Measurements from ENCODE around the gene HIVEP3.

The HIVEP3 gene

GRCh38 chr1:41842326-41842725 lies 76.4 kb downstream of the HIVEP3 start:
- Histone ChIP-seq H3K27me3 (ENCODE audit: control insufficient read depth in 1 of 2, insufficient read depth in 2 of 2, low read length in 2 of 2) (no peaks in the 10 kb centered on the region), H3K27ac (ENCODE audit: low read depth, low read length) (no peak overlapping the region), H3K4me3 (ENCODE audit: low read depth in 1 of 2, low read length in 2 of 2) (no peak overlapping the region), H3K36me3 (ENCODE audit: insufficient read depth, low read length) (no peaks in the 10 kb centered on the region), H3K4me1 (ENCODE audit: insufficient read depth, low read length) (no peaks in the 10 kb centered on the region), H3K9ac (ENCODE audit: low read length) (no peak overlapping the region), H3K9me3 (ENCODE audit: low read length) (no peaks in the 10 kb centered on the region)

GRCh38 chr1:41840592-41841246 lies 78.0 kb downstream of the HIVEP3 start:
- no peak overlapping the region for H3K9ac ChIP-seq (ENCODE audit: low read length)
- H3K27ac ChIP-seq (ENCODE audit: low read depth, low read length): no peak overlapping the region
- no peaks in the 10 kb centered on the region for H3K9me3 ChIP-seq (ENCODE audit: low read length)
- H3K27me3 ChIP-seq (ENCODE audit: control insufficient read depth in 1 of 2, insufficient read depth in 2 of 2, low read length in 2 of 2): no peaks in the 10 kb centered on the region
- H3K4me3 ChIP-seq (ENCODE audit: low read depth in 1 of 2, low read length in 2 of 2): no peak overlapping the region
- H3K36me3 ChIP-seq (ENCODE audit: insufficient read depth, low read length): no peaks in the 10 kb centered on the region
- no peaks in the 10 kb centered on the region for H3K4me1 ChIP-seq (ENCODE audit: insufficient read depth, low read length)

- Histone ChIP-seq H3K4me1 (ENCODE audit: insufficient read depth, low read length) (no peaks in the 10 kb centered on the region), H3K27ac (ENCODE audit: low read depth, low read length) (no peak overlapping the region), H3K9me3 (ENCODE audit: low read length) (no peaks in the 10 kb centered on the region), H3K9ac (ENCODE audit: low read length) (no peak overlapping the region), H3K36me3 (ENCODE audit: insufficient read depth, low read length) (no peaks in the 10 kb centered on the region), H3K4me3 (ENCODE audit: low read depth in 1 of 2, low read length in 2 of 2) (no peak overlapping the region), H3K27me3 (ENCODE audit: control insufficient read depth in 1 of 2, insufficient read depth in 2 of 2, low read length in 2 of 2) (no peaks in the 10 kb centered on the region)
Observed at GRCh38 chr1:41838266-41838665, 80.5 kb downstream of the HIVEP3 start.

- no peak overlapping the region for H3K9ac ChIP-seq (ENCODE audit: low read length)
- no peaks in the 10 kb centered on the region for H3K9me3 ChIP-seq (ENCODE audit: low read length)
- no peaks in the 10 kb centered on the region for H3K36me3 ChIP-seq (ENCODE audit: insufficient read depth, low read length)
- H3K27ac ChIP-seq (ENCODE audit: low read depth, low read length): no peak overlapping the region
- no peaks in the 10 kb centered on the region for H3K27me3 ChIP-seq (ENCODE audit: control insufficient read depth in 1 of 2, insufficient read depth in 2 of 2, low read length in 2 of 2)
- no peak overlapping the region for H3K4me3 ChIP-seq (ENCODE audit: low read depth in 1 of 2, low read length in 2 of 2)
- H3K4me1 ChIP-seq (ENCODE audit: insufficient read depth, low read length): no peaks in the 10 kb centered on the region
Observed at GRCh38 chr1:41837691-41838090, 81.0 kb downstream of the HIVEP3 start.

- Histone ChIP-seq H3K27ac (ENCODE audit: low read depth, low read length) (no peak overlapping the region), H3K36me3 (ENCODE audit: insufficient read depth, low read length) (no peaks in the 10 kb centered on the region), H3K4me3 (ENCODE audit: low read depth in 1 of 2, low read length in 2 of 2) (no peak overlapping the region), H3K27me3 (ENCODE audit: control insufficient read depth in 1 of 2, insufficient read depth in 2 of 2, low read length in 2 of 2) (no peaks in the 10 kb centered on the region), H3K9ac (ENCODE audit: low read length) (no peak overlapping the region), H3K9me3 (ENCODE audit: low read length) (no peaks in the 10 kb centered on the region), H3K4me1 (ENCODE audit: insufficient read depth, low read length) (no peaks in the 10 kb centered on the region)
Observed at GRCh38 chr1:41835485-41835884, 83.2 kb downstream of the HIVEP3 start.

- Histone ChIP-seq H3K36me3 (ENCODE audit: insufficient read depth, low read length) (no peaks in the 10 kb centered on the region), H3K4me1 (ENCODE audit: insufficient read depth, low read length) (peaks cover 4% of the 10 kb centered on the region), H3K4me3 (ENCODE audit: low read depth in 1 of 2, low read length in 2 of 2) (no peak overlapping the region), H3K27me3 (ENCODE audit: control insufficient read depth in 1 of 2, insufficient read depth in 2 of 2, low read length in 2 of 2) (no peaks in the 10 kb centered on the region), H3K9me3 (ENCODE audit: low read length) (no peaks in the 10 kb centered on the region), H3K9ac (ENCODE audit: low read length) (no peak overlapping the region), H3K27ac (ENCODE audit: low read depth, low read length) (no peak overlapping the region)
Observed at GRCh38 chr1:41833519-41834000, 85.2 kb downstream of the HIVEP3 start.

- peaks cover 15% of the 10 kb centered on the region for H3K4me1 ChIP-seq (ENCODE audit: insufficient read depth, low read length)
- H3K27me3 ChIP-seq (ENCODE audit: control insufficient read depth in 1 of 2, insufficient read depth in 2 of 2, low read length in 2 of 2): no peaks in the 10 kb centered on the region
- no peaks in the 10 kb centered on the region for H3K36me3 ChIP-seq (ENCODE audit: insufficient read depth, low read length)
- H3K4me3 ChIP-seq (ENCODE audit: low read depth in 1 of 2, low read length in 2 of 2): no peak overlapping the region
- no peak overlapping the region for H3K9ac ChIP-seq (ENCODE audit: low read length)
- H3K27ac ChIP-seq (ENCODE audit: low read depth, low read length): no peak overlapping the region
- no peaks in the 10 kb centered on the region for H3K9me3 ChIP-seq (ENCODE audit: low read length)
Observed at GRCh38 chr1:41830726-41831125, 88.0 kb downstream of the HIVEP3 start.

- H3K36me3 ChIP-seq (ENCODE audit: insufficient read depth, low read length): no peaks in the 10 kb centered on the region
- no peak overlapping the region for H3K9ac ChIP-seq (ENCODE audit: low read length)
- no peak overlapping the region for H3K27ac ChIP-seq (ENCODE audit: low read depth, low read length)
- H3K27me3 ChIP-seq (ENCODE audit: control insufficient read depth in 1 of 2, insufficient read depth in 2 of 2, low read length in 2 of 2): no peaks in the 10 kb centered on the region
- peaks cover 25% of the 10 kb centered on the region for H3K4me1 ChIP-seq (ENCODE audit: insufficient read depth, low read length)
- H3K4me3 ChIP-seq (ENCODE audit: low read depth in 1 of 2, low read length in 2 of 2): no peak overlapping the region
- no peaks in the 10 kb centered on the region for H3K9me3 ChIP-seq (ENCODE audit: low read length)
Observed at GRCh38 chr1:41827991-41828570, 90.6 kb downstream of the HIVEP3 start.

- H3K4me3 ChIP-seq (ENCODE audit: low read depth in 1 of 2, low read length in 2 of 2): no peak overlapping the region
- H3K27ac ChIP-seq (ENCODE audit: low read depth, low read length): no peak overlapping the region
- no peaks in the 10 kb centered on the region for H3K9me3 ChIP-seq (ENCODE audit: low read length)
- H3K4me1 ChIP-seq (ENCODE audit: insufficient read depth, low read length): peaks cover 20% of the 10 kb centered on the region
- H3K9ac ChIP-seq (ENCODE audit: low read length): no peak overlapping the region
- H3K27me3 ChIP-seq (ENCODE audit: control insufficient read depth in 1 of 2, insufficient read depth in 2 of 2, low read length in 2 of 2): no peaks in the 10 kb centered on the region
- H3K36me3 ChIP-seq (ENCODE audit: insufficient read depth, low read length): no peaks in the 10 kb centered on the region
Observed at GRCh38 chr1:41823471-41823870, 95.3 kb downstream of the HIVEP3 start.

- Histone ChIP-seq H3K36me3 (ENCODE audit: insufficient read depth, low read length) (no peaks in the 10 kb centered on the region), H3K27ac (ENCODE audit: low read depth, low read length) (no peak overlapping the region), H3K9ac (ENCODE audit: low read length) (no peak overlapping the region), H3K4me1 (ENCODE audit: insufficient read depth, low read length) (peaks cover 14% of the 10 kb centered on the region), H3K27me3 (ENCODE audit: control insufficient read depth in 1 of 2, insufficient read depth in 2 of 2, low read length in 2 of 2) (no peaks in the 10 kb centered on the region), H3K4me3 (ENCODE audit: low read depth in 1 of 2, low read length in 2 of 2) (no peak overlapping the region), H3K9me3 (ENCODE audit: low read length) (no peaks in the 10 kb centered on the region)
Observed at GRCh38 chr1:41822866-41823265, 95.9 kb downstream of the HIVEP3 start.

GRCh38 chr1:41819843-41820242 lies 98.9 kb downstream of the HIVEP3 start:
- Histone ChIP-seq H3K4me1 (ENCODE audit: insufficient read depth, low read length) (peaks cover 11% of the 10 kb centered on the region), H3K4me3 (ENCODE audit: low read depth in 1 of 2, low read length in 2 of 2) (no peak overlapping the region), H3K36me3 (ENCODE audit: insufficient read depth, low read length) (no peaks in the 10 kb centered on the region), H3K9ac (ENCODE audit: low read length) (no peak overlapping the region), H3K9me3 (ENCODE audit: low read length) (no peaks in the 10 kb centered on the region), H3K27me3 (ENCODE audit: control insufficient read depth in 1 of 2, insufficient read depth in 2 of 2, low read length in 2 of 2) (no peaks in the 10 kb centered on the region), H3K27ac (ENCODE audit: low read depth, low read length) (no peak overlapping the region)

GRCh38 chr1:41819069-41819468 lies 99.7 kb downstream of the HIVEP3 start:
- Histone ChIP-seq H3K9me3 (ENCODE audit: low read length) (no peaks in the 10 kb centered on the region), H3K27ac (ENCODE audit: low read depth, low read length) (no peak overlapping the region), H3K4me3 (ENCODE audit: low read depth in 1 of 2, low read length in 2 of 2) (no peak overlapping the region), H3K9ac (ENCODE audit: low read length) (no peak overlapping the region), H3K36me3 (ENCODE audit: insufficient read depth, low read length) (no peaks in the 10 kb centered on the region), H3K4me1 (ENCODE audit: insufficient read depth, low read length) (peaks cover 9% of the 10 kb centered on the region), H3K27me3 (ENCODE audit: control insufficient read depth in 1 of 2, insufficient read depth in 2 of 2, low read length in 2 of 2) (no peaks in the 10 kb centered on the region)
